WTC11 (cell line): ENCODE measurements around the gene HOXA9. TPM values are rescaled to one million over a fixed set of nuclear protein-coding genes. Genes with fewer than 3 reads are reported as not detected.
A peak's percentile ranks its signal among the peaks of the same experiment; 100 is the strongest.

Experiments used
- ATAC-seq: fragments of 200-7000 bp; cut with Tn5 transposase; 2 replicates; pipeline ENCODE4 v1.10.0; 2021; ENCODE audit warnings: mild to moderate bottlenecking, moderate library complexity
- CTCF ChIA-PET: fragments of 300-600 bp; sonication (Branson Sonifier 250); formaldehyde crosslinking; loops from one replicate; lab custom pipeline; 2021; ENCODE audit warnings: antibody characterized with exemption; lab: Charles Lee
- POLR2A ChIA-PET: fragments of 350-600 bp; sonication (Branson Sonifier 250); formaldehyde crosslinking; loops from one replicate; lab custom pipeline; 2021; ENCODE audit warnings: antibody characterized with exemption; lab: Charles Lee
- DNase-seq: peaks from one replicate; pipeline ENCODE4 v3.0.0; 2021; ENCODE audit warnings: low spot score
- H3K27ac Mint-ChIP-seq: 2 replicates; pipeline ENCODE4 v1.8.0; 2021; ENCODE audit warnings: mixed read lengths
- H3K27me3 Mint-ChIP-seq: 2 replicates; pipeline ENCODE4 v1.8.0; 2021; ENCODE audit warnings: low read depth, mild to moderate bottlenecking, moderate library complexity, mixed read lengths
- H3K36me3 Mint-ChIP-seq: 2 replicates; pipeline ENCODE4 v1.8.0; 2021; ENCODE audit warnings: mixed read lengths
- H3K4me1 Mint-ChIP-seq: 2 replicates; pipeline ENCODE4 v1.8.0; 2022; ENCODE audit warnings: mixed read lengths
- H3K4me3 Mint-ChIP-seq: 2 replicates; pipeline ENCODE4 v1.8.0; 2021; ENCODE audit warnings: mild to moderate bottlenecking, moderate library complexity, mixed read lengths
- H3K9me3 Mint-ChIP-seq: 2 replicates; pipeline ENCODE4 v1.8.0; 2021; ENCODE audit warnings: mixed read lengths
- CBFB ChIP-seq: sonication (generic); formaldehyde crosslinking; IDR thresholded peaks from 2 replicates; pipeline ENCODE4 v1.8.1; 2022; ENCODE audit warnings: mild to moderate bottlenecking, low read depth, missing genetic modification reagents
- CREB1 ChIP-seq: sonication (generic); formaldehyde crosslinking; IDR thresholded peaks from 2 replicates; pipeline ENCODE4 v1.8.0; 2023; ENCODE audit warnings: mild to moderate bottlenecking, missing genetic modification reagents
- CREM ChIP-seq: sonication (generic); formaldehyde crosslinking; IDR thresholded peaks from 2 replicates; pipeline ENCODE4 v1.8.1; 2022; ENCODE audit warnings: mild to moderate bottlenecking, missing genetic modification reagents, moderate library complexity
- ELF4 ChIP-seq: sonication (generic); formaldehyde crosslinking; IDR thresholded peaks from 2 replicates; pipeline ENCODE4 v1.8.1; 2022; ENCODE audit warnings: low read depth, mild to moderate bottlenecking, moderate library complexity, missing genetic modification reagents
- ESRRA ChIP-seq: sonication (generic); formaldehyde crosslinking; IDR thresholded peaks from 2 replicates; pipeline ENCODE4 v1.8.1; 2022; ENCODE audit warnings: mild to moderate bottlenecking, missing genetic modification reagents, borderline replicate concordance
- IRF2 ChIP-seq: sonication (generic); formaldehyde crosslinking; IDR thresholded peaks from 2 replicates; pipeline ENCODE4 v1.8.0; 2022; ENCODE audit warnings: low read depth, missing genetic modification reagents, borderline replicate concordance
- NR1H2 ChIP-seq: sonication (generic); formaldehyde crosslinking; IDR thresholded peaks from 2 replicates; pipeline ENCODE4 v1.9.0; 2021; ENCODE audit warnings: mild to moderate bottlenecking, moderate library complexity, missing genetic modification reagents
- SP1 ChIP-seq: sonication (generic); formaldehyde crosslinking; conservative IDR thresholded peaks from 2 replicates; pipeline ENCODE4 v1.8.1; 2022; ENCODE audit warnings: missing genetic modification reagents
- TEAD1 ChIP-seq: sonication (generic); formaldehyde crosslinking; IDR thresholded peaks from 2 replicates; pipeline ENCODE4 v1.8.0; 2022; ENCODE audit warnings: mild to moderate bottlenecking, missing genetic modification reagents
- ZNF219 ChIP-seq: sonication (generic); formaldehyde crosslinking; IDR thresholded peaks from 2 replicates; pipeline ENCODE4 v1.8.0; 2023; ENCODE audit warnings: missing genetic modification reagents, mild to moderate bottlenecking, borderline replicate concordance
- ZNF317 ChIP-seq: sonication (generic); formaldehyde crosslinking; IDR thresholded peaks from 2 replicates; pipeline ENCODE4 v1.8.1; 2023; ENCODE audit warnings: low read depth, mild to moderate bottlenecking, moderate library complexity, missing genetic modification reagents, borderline replicate concordance
- ZNF416 ChIP-seq: fragments of 250-450 bp; sonication (Bioruptor Pico); IDR thresholded peaks from 2 replicates; pipeline ENCODE4 v1.9.0; 2021; ENCODE audit warnings: mild to moderate bottlenecking, inconsistent platforms
- total RNA-seq: library from RNA; stranded (reverse); gene quantifications from 3 replicates; pipeline ENCODE4 v1.2.3, GENCODE V29; 2021
- TF ChIP-seq, protein P1 (sequence below): fragments of 250-450 bp; sonication (Bioruptor Pico); IDR thresholded peaks from 2 replicates; pipeline ENCODE4 v1.8.0; 2021; ENCODE audit warnings: mild to moderate bottlenecking
- TF ChIP-seq, protein P2 (sequence below): sonication (generic); formaldehyde crosslinking; IDR thresholded peaks from 2 replicates; pipeline ENCODE4 v1.8.1; 2022; ENCODE audit warnings: missing genetic modification reagents, borderline replicate concordance
- TF ChIP-seq, protein P3 (sequence below): fragments of 250-450 bp; sonication (Bioruptor Pico); IDR thresholded peaks from 2 replicates; pipeline ENCODE4 v1.9.0; 2021; ENCODE audit warnings: moderate library complexity, mild to moderate bottlenecking, inconsistent platforms, borderline replicate concordance
- TF ChIP-seq, protein P4 (sequence below): sonication (generic); formaldehyde crosslinking; IDR thresholded peaks from 2 replicates; pipeline ENCODE4 v1.8.1; 2022; ENCODE audit warnings: mild to moderate bottlenecking, moderate library complexity, missing genetic modification reagents

The HOXA9 gene
- total RNA-seq, 1 experiment from 2014 or later, result not detected

DNA sequence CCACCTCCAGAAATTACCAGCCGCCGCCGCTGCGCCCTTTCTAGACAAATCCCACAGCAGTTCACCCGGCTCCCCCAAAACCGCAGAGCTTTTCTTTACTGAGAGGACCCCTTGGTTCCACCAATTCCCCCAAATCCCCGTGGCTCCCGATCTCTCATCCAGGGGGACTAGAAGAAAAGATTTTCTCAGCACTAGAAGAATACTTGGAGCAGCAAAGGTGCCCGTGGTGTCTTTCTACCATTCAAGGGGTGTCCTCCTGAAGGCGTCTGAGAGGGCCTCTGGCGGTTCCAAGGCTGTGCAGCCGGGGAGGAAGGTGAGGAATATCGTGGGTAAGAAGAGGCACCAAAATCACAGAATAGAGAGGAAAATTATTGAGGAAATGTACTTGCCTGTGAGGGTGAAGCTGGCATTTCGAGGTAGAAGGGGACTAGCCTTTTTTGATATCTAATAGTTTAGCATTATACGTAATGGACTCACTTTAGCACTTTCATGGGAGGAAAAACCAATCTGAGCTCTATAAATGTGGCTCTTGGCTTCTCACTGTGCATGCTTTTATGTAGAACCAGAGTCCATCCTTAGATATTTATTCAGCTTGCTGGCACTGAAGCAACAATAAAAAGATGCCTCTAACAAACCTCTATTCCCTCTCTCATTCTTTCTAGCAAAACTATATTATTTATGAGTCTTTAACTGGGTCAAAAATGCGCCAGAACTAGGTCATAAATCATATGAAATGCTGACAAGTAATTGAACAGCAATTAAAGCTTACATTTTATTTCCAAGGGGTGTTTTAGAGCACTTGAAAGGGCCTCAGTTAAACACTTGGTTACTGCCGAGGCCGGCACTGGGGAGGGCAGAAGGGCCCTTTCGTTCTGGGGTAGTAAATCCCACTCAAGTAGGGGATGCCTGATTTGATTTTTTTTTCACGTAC lies 49.0 kb downstream of the HOXA9 start:
- DNase-seq (no peak), ATAC-seq (no peak)
- H3K36me3 Mint-ChIP-seq, result no peaks in the 10 kb centered on the region
- ChIA-PET CTCF (interaction anchor here (0.8 to 3.9 kb wide), 5 partner anchors 27 to 63 kb away, joined by 3 to 12 read pairs (median 4); partner anchors contain the start of gene HOXA5), POLR2A (interaction anchor here (1.1 kb wide), 1 partner anchor 16 kb away, joined by 4 read pairs; no protein-coding TSS in a partner anchor)
- peaks cover 13% of the 10 kb centered on the region for H3K4me1 Mint-ChIP-seq
- no peaks in the 10 kb centered on the region for H3K9me3 Mint-ChIP-seq
- H3K27ac Mint-ChIP-seq, result no peak overlapping the region
- H3K27me3 Mint-ChIP-seq, result peaks cover 95% of the 10 kb centered on the region
- TF ChIP-seq ESRRA (CRISPR knock-in tag) (no peak), ELF4 (CRISPR knock-in tag) (no peak), ZNF416 (no peak), TEAD1 (CRISPR knock-in tag) (no peak), ZNF317 (CRISPR knock-in tag) (no peak)
- H3K4me3 Mint-ChIP-seq, result no peak overlapping the region

DNA sequence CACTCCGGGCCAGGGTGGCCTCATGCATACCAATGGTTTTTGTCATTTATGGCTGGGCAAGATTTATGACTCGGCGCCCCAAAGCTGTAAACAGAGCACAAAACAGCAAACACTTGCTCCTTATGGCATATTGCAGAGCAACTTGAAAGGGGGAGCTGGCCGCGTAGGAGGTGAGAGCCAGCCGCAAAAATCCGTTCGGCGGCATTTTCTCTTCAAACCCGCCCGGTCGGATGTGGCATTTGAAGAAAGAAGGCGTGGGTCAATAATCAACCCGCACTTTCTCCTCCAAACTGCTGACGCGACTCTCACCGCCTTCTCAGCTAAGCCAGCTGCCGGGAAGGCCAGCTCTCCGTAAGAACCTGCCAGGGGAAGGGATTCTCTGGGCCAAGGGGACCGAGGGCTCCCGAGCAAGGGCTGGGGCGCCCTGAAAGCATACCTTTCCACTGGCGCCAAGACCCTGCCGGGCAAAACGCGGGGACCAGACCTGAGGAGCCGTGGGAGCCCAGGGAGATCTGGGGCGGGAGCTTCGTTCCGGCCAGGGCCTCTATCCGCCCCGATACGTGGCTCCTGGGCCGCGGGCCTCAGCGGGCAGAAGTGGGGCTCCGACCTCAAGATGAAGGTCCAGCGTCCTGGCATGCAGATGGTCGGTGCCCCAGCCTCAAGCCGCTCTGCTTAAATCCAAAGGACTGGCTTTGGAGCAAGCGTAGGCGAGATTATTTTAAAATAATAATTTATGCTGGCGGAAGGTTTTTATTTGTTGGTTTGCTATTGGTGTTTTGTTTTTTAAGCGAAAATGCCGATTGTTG lies 49.9 kb downstream of the HOXA9 start:
- CTCF ChIA-PET, result interaction anchor here (0.7 to 1.5 kb wide), 4 partner anchors 21 to 64 kb away, joined by 3 to 4 read pairs (median 4); partner anchors contain the start of gene HOXA5
- H3K36me3 Mint-ChIP-seq, result no peaks in the 10 kb centered on the region
- peak; percentile 46 for DNase-seq
- peaks cover 18% of the 10 kb centered on the region for H3K4me1 Mint-ChIP-seq
- no peaks in the 10 kb centered on the region for H3K9me3 Mint-ChIP-seq
- no peak overlapping the region for H3K27ac Mint-ChIP-seq
- H3K27me3 Mint-ChIP-seq, result peaks cover 95% of the 10 kb centered on the region
- TF ChIP-seq CREM (CRISPR knock-in tag) (no peak), SP1 (CRISPR knock-in tag) (no peak), CBFB (CRISPR knock-in tag) (no peak), ZNF219 (CRISPR knock-in tag) (no peak), NR1H2 (CRISPR knock-in tag) (no peak), IRF2 (no peak), CREB1 (no peak)
- TF ChIP-seq, protein P1, sequence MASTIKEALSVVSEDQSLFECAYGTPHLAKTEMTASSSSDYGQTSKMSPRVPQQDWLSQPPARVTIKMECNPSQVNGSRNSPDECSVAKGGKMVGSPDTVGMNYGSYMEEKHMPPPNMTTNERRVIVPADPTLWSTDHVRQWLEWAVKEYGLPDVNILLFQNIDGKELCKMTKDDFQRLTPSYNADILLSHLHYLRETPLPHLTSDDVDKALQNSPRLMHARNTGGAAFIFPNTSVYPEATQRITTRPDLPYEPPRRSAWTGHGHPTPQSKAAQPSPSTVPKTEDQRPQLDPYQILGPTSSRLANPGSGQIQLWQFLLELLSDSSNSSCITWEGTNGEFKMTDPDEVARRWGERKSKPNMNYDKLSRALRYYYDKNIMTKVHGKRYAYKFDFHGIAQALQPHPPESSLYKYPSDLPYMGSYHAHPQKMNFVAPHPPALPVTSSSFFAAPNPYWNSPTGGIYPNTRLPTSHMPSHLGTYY (CRISPR knock-in tag), result no peak
- TF ChIP-seq, protein P2, sequence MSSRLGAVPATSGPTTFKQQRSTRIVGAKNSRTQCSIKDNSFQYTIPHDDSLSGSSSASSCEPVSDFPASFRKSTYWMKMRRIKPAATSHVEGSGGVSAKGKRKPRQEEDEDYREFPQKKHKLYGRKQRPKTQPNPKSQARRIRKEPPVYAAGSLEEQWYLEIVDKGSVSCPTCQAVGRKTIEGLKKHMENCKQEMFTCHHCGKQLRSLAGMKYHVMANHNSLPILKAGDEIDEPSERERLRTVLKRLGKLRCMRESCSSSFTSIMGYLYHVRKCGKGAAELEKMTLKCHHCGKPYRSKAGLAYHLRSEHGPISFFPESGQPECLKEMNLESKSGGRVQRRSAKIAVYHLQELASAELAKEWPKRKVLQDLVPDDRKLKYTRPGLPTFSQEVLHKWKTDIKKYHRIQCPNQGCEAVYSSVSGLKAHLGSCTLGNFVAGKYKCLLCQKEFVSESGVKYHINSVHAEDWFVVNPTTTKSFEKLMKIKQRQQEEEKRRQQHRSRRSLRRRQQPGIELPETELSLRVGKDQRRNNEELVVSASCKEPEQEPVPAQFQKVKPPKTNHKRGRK (CRISPR knock-in tag), result no peak
- TF ChIP-seq, protein P3, sequence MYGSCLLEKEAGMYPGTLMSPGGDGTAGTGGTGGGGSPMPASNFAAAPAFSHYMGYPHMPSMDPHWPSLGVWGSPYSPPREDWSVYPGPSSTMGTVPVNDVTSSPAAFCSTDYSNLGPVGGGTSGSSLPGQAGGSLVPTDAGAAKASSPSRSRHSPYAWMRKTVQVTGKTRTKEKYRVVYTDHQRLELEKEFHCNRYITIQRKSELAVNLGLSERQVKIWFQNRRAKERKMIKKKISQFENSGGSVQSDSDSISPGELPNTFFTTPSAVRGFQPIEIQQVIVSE (CRISPR knock-in tag), result no peak
- TF ChIP-seq, protein P4, sequence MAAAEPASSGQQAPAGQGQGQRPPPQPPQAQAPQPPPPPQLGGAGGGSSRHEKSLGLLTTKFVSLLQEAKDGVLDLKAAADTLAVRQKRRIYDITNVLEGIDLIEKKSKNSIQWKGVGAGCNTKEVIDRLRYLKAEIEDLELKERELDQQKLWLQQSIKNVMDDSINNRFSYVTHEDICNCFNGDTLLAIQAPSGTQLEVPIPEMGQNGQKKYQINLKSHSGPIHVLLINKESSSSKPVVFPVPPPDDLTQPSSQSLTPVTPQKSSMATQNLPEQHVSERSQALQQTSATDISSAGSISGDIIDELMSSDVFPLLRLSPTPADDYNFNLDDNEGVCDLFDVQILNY (CRISPR knock-in tag), result no peak
- TF ChIP-seq, all 79 proteins: peak for 0
- H3K4me3 Mint-ChIP-seq, result peak overlapping the region; percentile 12; the same call in 1 of the 2 replicates
- POLR2A ChIA-PET, result interaction anchor here (1.1 kb wide), 1 partner anchor 15 kb away, joined by 4 read pairs; no protein-coding TSS in a partner anchor
- ATAC-seq, result peak; percentile 6
